ENCODE results near the gene HBE1. TPM values are rescaled to one million over a fixed set of nuclear protein-coding genes. Genes with fewer than 3 reads are reported as not detected.

Gene HBE1
- total and polyA plus RNA-seq, 2 of the 8 experiments (the other 6 are each of a cell fraction or from before 2014, with no cell fraction given) = 0.39 TPM; not detected in 1

DNA sequence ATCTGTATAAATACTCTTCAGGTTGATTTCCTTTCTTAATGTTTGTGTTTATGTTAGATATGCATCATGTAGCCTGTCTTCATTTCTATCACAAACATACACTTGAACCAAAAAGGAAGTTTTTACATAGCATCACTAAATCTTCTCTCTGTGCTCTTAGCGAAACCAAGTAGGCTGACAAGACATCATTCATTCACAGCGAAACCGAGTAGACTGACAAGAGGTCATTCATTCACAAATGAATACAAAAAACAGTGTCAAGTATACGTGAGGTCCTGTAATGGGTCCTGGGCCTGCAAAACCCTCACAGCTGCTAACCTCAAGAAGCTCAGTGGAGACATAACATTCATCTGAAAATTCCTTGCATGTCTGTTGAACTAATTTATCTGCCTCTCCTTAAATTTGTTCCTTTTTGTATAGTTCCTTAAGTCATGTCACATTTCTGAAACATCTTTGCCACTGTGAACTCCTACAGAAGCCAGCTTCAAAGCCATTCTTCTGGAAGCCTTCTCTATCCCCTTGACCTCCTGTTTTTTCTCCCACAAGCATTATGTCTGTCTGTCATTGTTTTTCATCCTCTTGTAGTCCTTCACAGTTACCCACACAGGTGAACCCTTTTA is 9.8 kb upstream of the HBE1 start (continued):
- no peak for TF ChIP-seq SP2 (IDR thresholded peaks at IDR 0.05; ENCODE audit: low read length)
- TF ChIP-seq, protein P1, sequence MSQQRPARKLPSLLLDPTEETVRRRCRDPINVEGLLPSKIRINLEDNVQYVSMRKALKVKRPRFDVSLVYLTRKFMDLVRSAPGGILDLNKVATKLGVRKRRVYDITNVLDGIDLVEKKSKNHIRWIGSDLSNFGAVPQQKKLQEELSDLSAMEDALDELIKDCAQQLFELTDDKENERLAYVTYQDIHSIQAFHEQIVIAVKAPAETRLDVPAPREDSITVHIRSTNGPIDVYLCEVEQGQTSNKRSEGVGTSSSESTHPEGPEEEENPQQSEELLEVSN (IDR thresholded peaks at IDR 0.05) = no peak

Measured in H1 (cell line).